Urinary bladder (tissue), 4 donors: ENCODE results near the gene STT3A. TPM values are rescaled to one million over a fixed set of nuclear protein-coding genes. Genes with fewer than 3 reads are reported as not detected.

Experiments
- DNase-seq: peaks from one replicate; pipeline ENCODE4 v3.0.0-alpha.2; 2015; ENCODE audit errors: extremely low spot score
- H3K27ac ChIP-seq: one replicate; pipeline ENCODE4 v1.5.1; 2013; ENCODE audit warnings: low read depth, mild to moderate bottlenecking, moderate library complexity
- H3K36me3 ChIP-seq: one replicate; pipeline ENCODE4 v1.6.1; 2013; ENCODE audit warnings: mild to moderate bottlenecking, moderate library complexity; ENCODE audit not compliant: insufficient read depth
- H3K4me1 ChIP-seq: one replicate; pipeline ENCODE4 v1.6.1; 2013; ENCODE audit warnings: mild to moderate bottlenecking, moderate library complexity; ENCODE audit not compliant: insufficient read depth
- H3K4me3 ChIP-seq: one replicate; pipeline ENCODE4 v1.5.1; 2013; ENCODE audit warnings: low read depth, low read length
- WGBS: extraction: QIAGEN DNeasy Blood & Tissue Kit; methylation state at CpG from one replicate; pipeline ENCODE4 v1.1.7; 2013; 5-methylcytosine and 5-hydroxymethylcytosine counted together
- polyA plus RNA-seq: library from polyadenylated mRNA; stranded (reverse); fragments of 200-250 nt; gene quantifications from one replicate; pipeline ENCODE4 v1.2.3, GENCODE V29; 2013
- small RNA-seq: library from RNA; depleted of rRNA; stranded (forward); fragments of <200 nt; gene quantifications from one replicate; pipeline ENCODE3, GENCODE V24; 2014
- total RNA-seq: library from RNA; depleted of rRNA; stranded (reverse); fragments of >200 nt; gene quantifications from one replicate; pipeline ENCODE4 v1.2.3, GENCODE V29; 2014
- donor health status: healthy with polysubstance abuse.
- donor health status: healthy.

The STT3A gene
- total and polyA plus RNA-seq, 2 donors = 66.1 to 145 TPM

GRCh38 chr11:125649465-125650166, 57.0 kb downstream of the STT3A start:
- no peaks in the 10 kb centered on the region for H3K4me1 ChIP-seq
- no peak for DNase-seq
- no peaks in the 10 kb centered on the region for H3K36me3 ChIP-seq
- WGBS = 88% methylated on average over 6 of the region's 6 CpGs
- H3K4me3 ChIP-seq = no peak overlapping the region
- no peak overlapping the region for H3K27ac ChIP-seq

- no peak for DNase-seq
- H3K4me3 ChIP-seq = no peak overlapping the region
- H3K4me1 ChIP-seq = no peaks in the 10 kb centered on the region
- H3K27ac ChIP-seq = no peak overlapping the region
- 91% methylated on average over 2 of the region's 2 CpGs for WGBS
- no peaks in the 10 kb centered on the region for H3K36me3 ChIP-seq
These were observed 70.0 kb downstream of the STT3A start for GRCh38 chr11:125662689-125663088.

- 95% methylated on average over 3 of the region's 3 CpGs for WGBS
These were observed 71.3 kb downstream of the STT3A start for GRCh38 chr11:125663910-125664309.

GRCh38 chr11:125667151-125667550, 74.5 kb downstream of the STT3A start:
- no peaks in the 10 kb centered on the region for H3K36me3 ChIP-seq
- H3K27ac ChIP-seq = no peak overlapping the region
- DNase-seq = no peak
- H3K4me1 ChIP-seq = no peaks in the 10 kb centered on the region
- no peak overlapping the region for H3K4me3 ChIP-seq
- WGBS = 97% methylated on average over 2 of the region's 2 CpGs

More at GRCh38 chr11:125663910-125664309, 71.3 kb downstream of the STT3A start:
- DNase-seq = no peak
- Histone ChIP-seq H3K4me3 (no peak overlapping the region), H3K4me1 (no peaks in the 10 kb centered on the region), H3K36me3 (no peaks in the 10 kb centered on the region), H3K27ac (no peak overlapping the region)

- H3K27ac ChIP-seq = no peak overlapping the region
- WGBS = 85% methylated on average over 1 of the region's 1 CpG
These were observed 77.5 kb downstream of the STT3A start for GRCh38 chr11:125670172-125670571.

GRCh38 chr11:125671561-125671960, 78.9 kb downstream of the STT3A start:
- Histone ChIP-seq H3K36me3 (no peaks in the 10 kb centered on the region), H3K4me3 (no peak overlapping the region), H3K27ac (no peak overlapping the region), H3K4me1 (no peaks in the 10 kb centered on the region)
- 85% methylated on average over 2 of the region's 2 CpGs for WGBS
- no peak for DNase-seq

More at GRCh38 chr11:125670172-125670571, 77.5 kb downstream of the STT3A start:
- Histone ChIP-seq H3K4me1 (no peaks in the 10 kb centered on the region), H3K36me3 (no peaks in the 10 kb centered on the region), H3K4me3 (no peak overlapping the region)
- DNase-seq = no peak

Small RNAs within 50 kb of the gene (small RNA-seq; reads per million reads assigned to genes)
- gene RNU2-35P (not detected), gene RNU6-1156P (not detected)

Other genes with a start within 250 kb of the STT3A start
- 28.8 TPM for gene FEZ1, start 96.6 kb upstream of the STT3A start, total RNA-seq
- 46.7 TPM for gene FEZ1, start 96.6 kb upstream of the STT3A start, polyA plus RNA-seq
- gene EI24, start 23.4 kb upstream of the STT3A start, total RNA-seq = 54.8 TPM
- 90.2 TPM for gene EI24, start 23.4 kb upstream of the STT3A start, polyA plus RNA-seq
- gene CHEK1, start 32.3 kb downstream of the STT3A start, total RNA-seq = 22.9 TPM
- 2.7 TPM for gene CHEK1, start 32.3 kb downstream of the STT3A start, polyA plus RNA-seq
- not detected for gene ACRV1, start 88.0 kb downstream of the STT3A start, total RNA-seq
- 0.08 TPM for gene ACRV1, start 88.0 kb downstream of the STT3A start, polyA plus RNA-seq
- gene PATE1, start 153.4 kb downstream of the STT3A start, total RNA-seq = not detected
- not detected for gene PATE1, start 153.4 kb downstream of the STT3A start, polyA plus RNA-seq
- gene PATE2, start 186.0 kb downstream of the STT3A start, total RNA-seq = 0.53 TPM
- gene PATE2, start 186.0 kb downstream of the STT3A start, polyA plus RNA-seq = not detected
- gene PATE3, start 195.3 kb downstream of the STT3A start, total RNA-seq = not detected
- not detected for gene PATE3, start 195.3 kb downstream of the STT3A start, polyA plus RNA-seq
- not detected for gene PATE4, start 240.5 kb downstream of the STT3A start, total RNA-seq
- gene PATE4, start 240.5 kb downstream of the STT3A start, polyA plus RNA-seq = not detected